GM23338 (cell line): ENCODE measurements around the gene PNPLA7. TPM values are rescaled to one million over a fixed set of nuclear protein-coding genes. Genes with fewer than 3 reads are reported as not detected.

Experiments used
- ATAC-seq: fragments of 200-7000 bp; cut with Tn5 transposase; 3 replicates; pipeline ENCODE4 v1.9.1; 2020
- DNase-seq: peaks from one replicate; pipeline ENCODE4 v3.0.0-alpha.2; 2015; ENCODE audit warnings: low spot score
- H2AFZ ChIP-seq: fragments of 200-600 bp; sonication (generic); 2 replicates; pipeline ENCODE4 v1.8.0; 2016; ENCODE audit warnings: antibody characterized with exemption, mild to moderate bottlenecking, moderate library complexity
- H3F3A ChIP-seq: fragments of 200-600 bp; sonication (generic); replicated peaks from 2 replicates; pipeline ENCODE4 v1.8.0; 2017; ENCODE audit warnings: antibody characterized with exemption, mixed run types, low read depth
- H3K27ac ChIP-seq: fragments of 200-600 bp; sonication (generic); 2 replicates; pipeline ENCODE4 v1.6.1; 2016; ENCODE audit warnings: low read depth
- H3K27me3 ChIP-seq: fragments of 200-600 bp; sonication (generic); 2 replicates; pipeline ENCODE4 v1.8.0; 2016; ENCODE audit warnings: mild to moderate bottlenecking, mixed run types, moderate library complexity; ENCODE audit not compliant: insufficient read depth
- H3K36me3 ChIP-seq: fragments of 200-600 bp; sonication (generic); 2 replicates; pipeline ENCODE4 v1.8.0; 2016; ENCODE audit warnings: mild to moderate bottlenecking; ENCODE audit not compliant: insufficient read depth
- H3K4me1 ChIP-seq: fragments of 200-600 bp; sonication (generic); 2 replicates; pipeline ENCODE4 v1.8.0; 2016; ENCODE audit warnings: mild to moderate bottlenecking, moderate library complexity; ENCODE audit not compliant: insufficient read depth
- H3K4me2 ChIP-seq: fragments of 200-600 bp; sonication (generic); 2 replicates; pipeline ENCODE4 v1.7.1; 2017; ENCODE audit warnings: mixed run types
- H3K4me3 ChIP-seq: fragments of 200-600 bp; sonication (generic); 2 replicates; pipeline ENCODE4 v1.6.1; 2016; ENCODE audit warnings: mixed run types
- H3K79me2 ChIP-seq: fragments of 200-600 bp; sonication (generic); replicated peaks from 2 replicates; pipeline ENCODE4 v1.8.0; 2017; ENCODE audit warnings: mild to moderate bottlenecking; ENCODE audit not compliant: insufficient read depth
- H3K9me2 ChIP-seq: fragments of 200-600 bp; sonication (generic); 2 replicates; pipeline ENCODE4 v1.8.0; 2017; ENCODE audit not compliant: insufficient read depth
- H4K20me1 ChIP-seq: fragments of 200-600 bp; sonication (generic); replicated peaks from 2 replicates; pipeline ENCODE4 v1.8.0; 2017; ENCODE audit warnings: mild to moderate bottlenecking; ENCODE audit not compliant: insufficient read depth
- H3K27ac Mint-ChIP-seq: 2 replicates; pipeline ENCODE4 v1.8.0; 2020; ENCODE audit warnings: inconsistent platforms, mild to moderate bottlenecking, moderate library complexity, mixed read lengths
- H3K27me3 Mint-ChIP-seq: 3 replicates; pipeline ENCODE4 v1.8.0; 2022; ENCODE audit warnings: low read depth, mild to moderate bottlenecking, moderate library complexity, mixed read lengths, inconsistent platforms; ENCODE audit not compliant: insufficient read depth, poor library complexity
- H3K36me3 Mint-ChIP-seq: 3 replicates; pipeline ENCODE4 v1.8.0; 2021; ENCODE audit warnings: low read depth, mild to moderate bottlenecking, inconsistent platforms, moderate library complexity, mixed read lengths
- H3K4me1 Mint-ChIP-seq: 3 replicates; pipeline ENCODE4 v1.8.0; 2020; ENCODE audit warnings: mild to moderate bottlenecking, inconsistent platforms, mixed read lengths
- H3K4me3 Mint-ChIP-seq: 3 replicates; pipeline ENCODE4 v1.8.0; 2021; ENCODE audit warnings: moderate library complexity, mild to moderate bottlenecking, inconsistent platforms, mixed read lengths
- H3K9me3 Mint-ChIP-seq: 3 replicates; pipeline ENCODE4 v1.8.0; 2020; ENCODE audit warnings: moderate library complexity, mild to moderate bottlenecking, inconsistent platforms, mixed read lengths
- CREB1 ChIP-seq: fragments of 250-450 bp; sonication (Bioruptor Pico); IDR thresholded peaks from 2 replicates; pipeline ENCODE4 v1.5.0; 2020; ENCODE audit warnings: low read depth, mild to moderate bottlenecking, moderate library complexity
- CTCF ChIP-seq, 2 experiments: fragments of 200-600 bp in 1 of 2; sonication (generic) in 1 of 2; conservative IDR thresholded peaks; 2 replicates each; pipeline versions ENCODE4 v1.5.1 to v1.6.1; 2016 to 2017; ENCODE audit warnings: antibody characterized with exemption in 2 of 2, low read depth in 2 of 2, mild to moderate bottlenecking in 2 of 2, moderate library complexity in 1 of 2
- ETS1 ChIP-seq: IDR thresholded peaks from 2 replicates; pipeline ENCODE4 v1.6.1; 2016; ENCODE audit warnings: antibody characterized with exemption
- EZH2 ChIP-seq: fragments of 200-600 bp; sonication (generic); IDR thresholded peaks from one replicate; pipeline ENCODE4 v1.8.0; 2017; ENCODE audit warnings: antibody characterized with exemption, mild to moderate bottlenecking, low read depth; ENCODE audit not compliant: unreplicated experiment
- EZH2phosphoT487 ChIP-seq: fragments of 200-600 bp; sonication (generic); IDR thresholded peaks from one replicate; pipeline ENCODE4 v1.8.1; 2018; ENCODE audit warnings: antibody characterized with exemption; ENCODE audit not compliant: unreplicated experiment
- JUNB ChIP-seq: IDR thresholded peaks from one replicate; pipeline ENCODE4 v1.6.1; 2016; ENCODE audit warnings: antibody characterized with exemption; ENCODE audit not compliant: unreplicated experiment
- NANOG ChIP-seq: IDR thresholded peaks from 2 replicates; pipeline ENCODE4 v1.6.1; 2016; ENCODE audit warnings: antibody characterized with exemption, borderline replicate concordance
- POLR2AphosphoS5 ChIP-seq: IDR thresholded peaks from 2 replicates; pipeline ENCODE4 v1.6.1; 2016; ENCODE audit warnings: antibody characterized with exemption, low read depth
- REST ChIP-seq: IDR thresholded peaks from one replicate; pipeline ENCODE4 v1.6.1; 2018; ENCODE audit warnings: antibody characterized with exemption; ENCODE audit not compliant: unreplicated experiment
- STAT1 ChIP-seq: IDR thresholded peaks from one replicate; pipeline ENCODE4 v1.6.1; 2016; ENCODE audit warnings: antibody characterized with exemption; ENCODE audit not compliant: unreplicated experiment
- ZNF114 ChIP-seq: fragments of 250-450 bp; sonication (Bioruptor Pico); IDR thresholded peaks from 2 replicates; pipeline ENCODE4 v1.5.0; 2020; ENCODE audit warnings: mild to moderate bottlenecking, moderate library complexity
- ZNF331 ChIP-seq: fragments of 250-450 bp; sonication (Bioruptor Pico); IDR thresholded peaks from 2 replicates; pipeline ENCODE4 v1.5.0; 2020; ENCODE audit warnings: low read depth, mild to moderate bottlenecking, moderate library complexity
- ZNF462 ChIP-seq: fragments of 250-450 bp; sonication (Bioruptor Pico); IDR thresholded peaks from 2 replicates; pipeline ENCODE4 v1.5.0; 2020; ENCODE audit warnings: mild to moderate bottlenecking, moderate library complexity
- polyA plus RNA-seq: library from polyadenylated mRNA; unstranded; fragments of >200 nt; fragmentation: Nextera tagmentation; extraction: Ambion mirVana; gene quantifications from 2 replicates; pipeline ENCODE4 v1.2.1, GENCODE V29; 2016
- total RNA-seq: library from RNA; depleted of rRNA; stranded (reverse); fragments of >200 nt; shearing (Covaris generic); gene quantifications from 2 replicates; pipeline ENCODE4 v1.2.3, GENCODE V29; 2014

The PNPLA7 gene
- total and polyA plus RNA-seq, 2 experiments from 2014 or later, result 0.45 to 0.80 TPM

- Histone ChIP-seq H2AFZ (no peak overlapping the region), H3K36me3 (no peaks in the 10 kb centered on the region), H3F3A (no peaks in the 10 kb centered on the region), H3K79me2 (no peaks in the 10 kb centered on the region), H3K9me2 (no peaks in the 10 kb centered on the region), H3K4me1 (no peaks in the 10 kb centered on the region), H3K27me3 (no peaks in the 10 kb centered on the region), H3K4me2 (no peak overlapping the region), H4K20me1 (no peaks in the 10 kb centered on the region), H3K4me3 (no peak overlapping the region), H3K27ac (no peak overlapping the region)
- Mint-ChIP-seq H3K4me3 (no peak overlapping the region), H3K9me3 (peaks cover 89% of the 10 kb centered on the region), H3K36me3 (peaks cover 28% of the 10 kb centered on the region), H3K27ac (no peak overlapping the region), H3K4me1 (peaks cover 2% of the 10 kb centered on the region; the same call in 1 of the 3 replicates), H3K27me3 (peaks cover 40% of the 10 kb centered on the region)
- DNase-seq (no peak), ATAC-seq (no peak)
- TF ChIP-seq EZH2, result no peak
- no peak for TF ChIP-seq EZH2phosphoT487
- no peak for TF ChIP-seq STAT1
- no peak for TF ChIP-seq ZNF462 (CRISPR knock-in tag)
- no peak for TF ChIP-seq ZNF331 (CRISPR knock-in tag)
- no peak for TF ChIP-seq ETS1
- TF ChIP-seq ZNF114 (CRISPR knock-in tag), result no peak
- TF ChIP-seq CREB1 (CRISPR knock-in tag), result no peak
- no peak for TF ChIP-seq CTCF (conservative IDR thresholded peaks at IDR 0.05; ENCODE audit: low read depth in 2 of 2)
- no peak for TF ChIP-seq REST
- no peak for TF ChIP-seq POLR2AphosphoS5
- no peak for TF ChIP-seq JUNB
- TF ChIP-seq NANOG, result no peak
Measured at GRCh38 chr9:137505421-137506140, 44.6 kb downstream of the PNPLA7 start.
